Stimulated activated CD4-positive, alpha-beta T cell treated with anti-CD3 and anti-CD28 coated beads, TNF-alpha, amount 100 ng/mL, for 48 hours (primary cell): ENCODE measurements around the gene OR10P1.
"Not testable (repeated sequence)": the region's sequence is repeated elsewhere in the genome, so short reads cannot be mapped to it uniquely, and the experiment has no call there.

Source experiments
- DNase-seq, 3 donors: peaks; one replicate each; pipeline ENCODE4 v3.0.0-alpha.2; 2020; ENCODE audit warnings: low read depth in 3 of 3

The OR10P1 gene

GRCh38 chr12:55636853-55637252, at the start of gene OR10P1:
Gene OR10P1, plus strand, starts transcription at chr12:55636892. Its CDS starts 0 bp downstream, at chr12:55636892.
- no peak for DNase-seq

- DNase-seq: not testable (repeated sequence)
Observed at GRCh38 chr12:55590152-55590551, 46.5 kb upstream of the OR10P1 start.

GRCh38 chr12:55607821-55608594, 28.7 kb upstream of the OR10P1 start:
- DNase-seq: no peak

- DNase-seq: no peak
Observed at GRCh38 chr12:55610598-55610997, 26.1 kb upstream of the OR10P1 start.

- no peak for DNase-seq
Observed at GRCh38 chr12:55612646-55613045, 24.0 kb upstream of the OR10P1 start.

- DNase-seq: no peak
Observed at GRCh38 chr12:55614764-55615163, 21.9 kb upstream of the OR10P1 start.

- no peak for DNase-seq
Observed at GRCh38 chr12:55619354-55620138, 17.1 kb upstream of the OR10P1 start.

GRCh38 chr12:55624056-55624455, 12.6 kb upstream of the OR10P1 start:
- no peak for DNase-seq

GRCh38 chr12:55626154-55626553, 10.5 kb upstream of the OR10P1 start:
- DNase-seq: no peak

GRCh38 chr12:55629058-55629841, 7.4 kb upstream of the OR10P1 start:
- no peak for DNase-seq

GRCh38 chr12:55631056-55631455, 5.6 kb upstream of the OR10P1 start:
- DNase-seq: no peak

- no peak for DNase-seq
Observed at GRCh38 chr12:55631733-55632132, 5.0 kb upstream of the OR10P1 start.

- no peak for DNase-seq
Observed at GRCh38 chr12:55633151-55633550, 3.5 kb upstream of the OR10P1 start.

GRCh38 chr12:55636116-55636655, 506 bp upstream of the OR10P1 start:
- DNase-seq: no peak

- DNase-seq: no peak
Observed at GRCh38 chr12:55637467-55637866, 775 bp downstream of the OR10P1 start.

GRCh38 chr12:55641595-55641994, 4.9 kb downstream of the OR10P1 start:
- DNase-seq: no peak

GRCh38 chr12:55642267-55642666, 5.6 kb downstream of the OR10P1 start:
- DNase-seq: no peak

- DNase-seq: no peak
Observed at GRCh38 chr12:55642669-55643068, 6.0 kb downstream of the OR10P1 start.

- DNase-seq: no peak
Observed at GRCh38 chr12:55644591-55644990, 7.9 kb downstream of the OR10P1 start.

GRCh38 chr12:55647027-55647426, 10.3 kb downstream of the OR10P1 start:
- DNase-seq: no peak

GRCh38 chr12:55650620-55651298, 14.1 kb downstream of the OR10P1 start:
- DNase-seq: not testable (repeated sequence)
